Nucleus accumbens (tissue), 56 donors: Measurements from ENCODE around the gene PDK4.

Experiments
- DNase-seq, 56 donors: peaks; one replicate each; lab custom pipeline; 2025; lab: John Stamatoyannopoulos, UW

The PDK4 gene

GRCh38 chr7:95536656-95537311 lies 59.5 kb downstream of the PDK4 start:
- DNase-seq: no peak

- no peak for DNase-seq
Observed at GRCh38 chr7:95535662-95536061, 60.7 kb downstream of the PDK4 start.

GRCh38 chr7:95534796-95535195 lies 61.5 kb downstream of the PDK4 start:
- DNase-seq: no peak
